GM10248 (cell line): ENCODE data around the gene MRPS11.

ENCODE experiments used
- CTCF ChIA-PET: fragments of 300-600 bp; sonication (Branson Sonifier 250); formaldehyde crosslinking; extraction: SDS; loops from one replicate; lab custom pipeline; 2021; ENCODE audit warnings: antibody characterized with exemption; lab: Yijun Ruan, JAX
- POLR2A ChIA-PET: fragments of 350-650 bp; sonication (Branson Sonifier 250); formaldehyde crosslinking; extraction: SDS; loops from one replicate; lab custom pipeline; 2020; ENCODE audit warnings: antibody characterized with exemption; lab: Yijun Ruan, JAX
- DNase-seq: peaks from one replicate; pipeline ENCODE4 v3.0.0; 2012; ENCODE audit errors: extremely low spot score
- TF ChIP-seq, protein P1 (sequence below): IDR thresholded peaks from 2 replicates; pipeline ENCODE4 v1.5.1; 2012; ENCODE audit warnings: mild to moderate bottlenecking, low read depth; ENCODE audit errors: extremely low read depth, missing control alignments, control extremely low read depth

Gene MRPS11

DNA sequence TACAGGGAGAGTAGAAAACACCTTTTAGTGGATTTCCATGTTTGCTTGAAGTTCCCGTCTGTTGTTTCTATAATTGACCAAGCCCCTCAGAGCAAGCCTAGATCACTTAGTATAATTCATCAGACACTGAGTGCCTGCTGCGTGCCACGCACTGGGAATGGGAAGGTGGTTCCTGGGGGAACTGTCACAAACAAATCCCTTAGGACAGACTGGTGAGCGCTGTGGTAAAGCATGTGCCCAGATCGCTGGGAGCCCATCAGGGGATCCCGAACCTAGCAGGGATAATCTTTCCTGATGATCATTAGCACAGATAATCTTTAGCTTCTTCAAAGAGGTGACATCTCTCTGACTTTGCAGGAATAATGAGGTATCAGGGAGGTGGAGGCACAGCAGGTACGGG is 9.6 kb downstream of the MRPS11 start:
- CTCF ChIA-PET, result interaction anchor here (0.7 to 2.7 kb wide), 12 partner anchors 8 to 232 kb away, joined by 3 to 19 read pairs (median 5); partner anchors contain the start of genes ISG20, MRPL46 and MRPS11
- TF ChIP-seq, protein P1, sequence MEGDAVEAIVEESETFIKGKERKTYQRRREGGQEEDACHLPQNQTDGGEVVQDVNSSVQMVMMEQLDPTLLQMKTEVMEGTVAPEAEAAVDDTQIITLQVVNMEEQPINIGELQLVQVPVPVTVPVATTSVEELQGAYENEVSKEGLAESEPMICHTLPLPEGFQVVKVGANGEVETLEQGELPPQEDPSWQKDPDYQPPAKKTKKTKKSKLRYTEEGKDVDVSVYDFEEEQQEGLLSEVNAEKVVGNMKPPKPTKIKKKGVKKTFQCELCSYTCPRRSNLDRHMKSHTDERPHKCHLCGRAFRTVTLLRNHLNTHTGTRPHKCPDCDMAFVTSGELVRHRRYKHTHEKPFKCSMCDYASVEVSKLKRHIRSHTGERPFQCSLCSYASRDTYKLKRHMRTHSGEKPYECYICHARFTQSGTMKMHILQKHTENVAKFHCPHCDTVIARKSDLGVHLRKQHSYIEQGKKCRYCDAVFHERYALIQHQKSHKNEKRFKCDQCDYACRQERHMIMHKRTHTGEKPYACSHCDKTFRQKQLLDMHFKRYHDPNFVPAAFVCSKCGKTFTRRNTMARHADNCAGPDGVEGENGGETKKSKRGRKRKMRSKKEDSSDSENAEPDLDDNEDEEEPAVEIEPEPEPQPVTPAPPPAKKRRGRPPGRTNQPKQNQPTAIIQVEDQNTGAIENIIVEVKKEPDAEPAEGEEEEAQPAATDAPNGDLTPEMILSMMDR, result no peak
- DNase-seq, result no peak
- POLR2A ChIA-PET, result no interaction called here

DNA sequence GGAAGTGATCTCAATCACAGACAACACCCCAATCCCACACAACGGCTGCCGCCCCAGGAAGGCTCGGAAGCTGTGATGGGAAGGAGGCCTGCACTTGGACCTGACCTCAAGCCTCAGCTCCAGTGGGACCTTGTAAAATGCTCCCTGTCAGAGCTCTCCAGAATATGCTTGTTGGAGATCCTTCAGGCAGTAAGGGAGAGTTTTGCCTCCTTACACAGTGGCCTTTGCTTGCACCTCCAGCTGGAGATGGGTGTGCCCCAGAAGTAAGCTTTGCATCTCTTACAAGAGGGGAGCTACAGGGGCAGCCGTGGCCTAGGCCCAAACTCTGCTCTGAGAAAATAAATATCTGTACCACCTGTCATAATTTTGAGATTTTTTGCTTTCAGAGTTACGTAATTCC is 10.4 kb downstream of the MRPS11 start:
- CTCF ChIA-PET, result interaction anchor here (0.9 to 2.7 kb wide), 10 partner anchors 9 to 161 kb away, joined by 3 to 19 read pairs (median 4); partner anchors contain the start of genes ISG20, MRPL46 and MRPS11
- POLR2A ChIA-PET, result no interaction called here
- TF ChIP-seq, protein P1, result no peak
- no peak for DNase-seq

- ChIA-PET POLR2A (interaction anchor here (0.8 kb wide), 1 partner anchor 12 kb away, joined by 3 read pairs; the partner anchor contains the start of genes MRPL46 and MRPS11), CTCF (interaction anchor here (1.0 to 2.7 kb wide), 5 partner anchors 12 to 190 kb away, joined by 3 to 19 read pairs (median 7); partner anchors contain the start of genes MRPL46 and MRPS11)
- TF ChIP-seq, protein P1, result no peak
- DNase-seq, result no peak
Observed at GRCh38 chr15:88479169-88479568, 11.7 kb downstream of the MRPS11 start.

- TF ChIP-seq, protein P1, result no peak
- ChIA-PET CTCF (no interaction called here), POLR2A (no interaction called here)
- DNase-seq, result no peak
Observed at GRCh38 chr15:88480981-88481380, 13.5 kb downstream of the MRPS11 start.

DNA sequence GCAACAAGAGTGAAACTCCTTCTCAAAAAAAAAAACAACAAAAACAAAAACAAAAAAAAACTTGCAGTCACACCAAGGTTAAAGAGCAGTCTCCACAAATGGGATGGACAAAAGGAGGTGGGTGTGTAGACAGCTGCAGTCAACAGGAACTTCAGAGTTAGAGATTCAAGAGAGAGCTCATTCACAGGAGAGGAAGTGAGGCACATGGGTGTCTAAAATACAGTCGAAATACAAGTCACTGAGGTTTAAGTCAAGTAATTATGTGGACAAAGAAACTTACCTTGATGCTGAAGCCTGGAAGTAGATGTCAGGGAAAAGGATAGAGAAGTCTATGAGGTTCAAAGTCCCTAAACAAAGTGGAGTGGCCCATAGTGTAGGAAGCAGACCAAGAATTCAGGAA is 14.8 kb downstream of the MRPS11 start:
- ChIA-PET POLR2A (no interaction called here), CTCF (no interaction called here)
- DNase-seq, result no peak
- TF ChIP-seq, protein P1, result no peak

- DNase-seq, result no peak
- TF ChIP-seq, protein P1, result no peak
- CTCF ChIA-PET, result interaction anchor here (1.1 to 1.5 kb wide), 3 partner anchors 8 to 18 kb away, joined by 3 to 5 read pairs (median 3); no protein-coding TSS in a partner anchor
- POLR2A ChIA-PET, result no interaction called here
Observed at GRCh38 chr15:88484682-88485331, 17.3 kb downstream of the MRPS11 start.
